ENCODE results near the gene ST3GAL3. TPM values are rescaled to one million over a fixed set of nuclear protein-coding genes. Genes with fewer than 3 reads are reported as not detected.
A peak's percentile ranks its signal among the peaks of the same experiment; 100 is the strongest.

The ST3GAL3 gene
- total RNA-seq, 1 donor from 2014 or later: 15.2 TPM

DNA sequence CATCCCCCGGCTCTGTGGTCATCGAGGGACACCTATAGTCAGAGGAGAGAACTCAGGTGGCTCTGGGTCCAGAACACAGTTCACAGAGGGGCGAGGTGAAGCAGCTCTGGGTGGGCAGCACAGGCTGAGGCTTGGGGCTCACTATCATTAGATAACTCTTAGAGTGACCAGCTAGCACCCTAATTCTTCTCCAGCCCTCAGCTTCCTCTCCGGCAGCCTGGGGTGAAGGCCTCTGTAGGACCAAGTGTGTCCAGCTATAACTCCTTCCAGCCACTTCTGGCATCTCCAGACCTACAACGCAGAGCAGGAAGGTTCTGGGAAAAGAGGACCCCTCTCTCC lies 227.6 kb downstream of the ST3GAL3 start:
- H3K9me3 Mint-ChIP-seq (ENCODE audit: low read depth): no peaks in the 10 kb centered on the region
- DNase-seq (ENCODE audit: low spot score): no peak
- H3K4me1 Mint-ChIP-seq (ENCODE audit: low read depth): peaks cover 15% of the 10 kb centered on the region
- TF ChIP-seq, protein P1, sequence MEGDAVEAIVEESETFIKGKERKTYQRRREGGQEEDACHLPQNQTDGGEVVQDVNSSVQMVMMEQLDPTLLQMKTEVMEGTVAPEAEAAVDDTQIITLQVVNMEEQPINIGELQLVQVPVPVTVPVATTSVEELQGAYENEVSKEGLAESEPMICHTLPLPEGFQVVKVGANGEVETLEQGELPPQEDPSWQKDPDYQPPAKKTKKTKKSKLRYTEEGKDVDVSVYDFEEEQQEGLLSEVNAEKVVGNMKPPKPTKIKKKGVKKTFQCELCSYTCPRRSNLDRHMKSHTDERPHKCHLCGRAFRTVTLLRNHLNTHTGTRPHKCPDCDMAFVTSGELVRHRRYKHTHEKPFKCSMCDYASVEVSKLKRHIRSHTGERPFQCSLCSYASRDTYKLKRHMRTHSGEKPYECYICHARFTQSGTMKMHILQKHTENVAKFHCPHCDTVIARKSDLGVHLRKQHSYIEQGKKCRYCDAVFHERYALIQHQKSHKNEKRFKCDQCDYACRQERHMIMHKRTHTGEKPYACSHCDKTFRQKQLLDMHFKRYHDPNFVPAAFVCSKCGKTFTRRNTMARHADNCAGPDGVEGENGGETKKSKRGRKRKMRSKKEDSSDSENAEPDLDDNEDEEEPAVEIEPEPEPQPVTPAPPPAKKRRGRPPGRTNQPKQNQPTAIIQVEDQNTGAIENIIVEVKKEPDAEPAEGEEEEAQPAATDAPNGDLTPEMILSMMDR (IDR thresholded peaks at IDR 0.05): peak; percentile 35
- no peak overlapping the region for H3K4me3 Mint-ChIP-seq (ENCODE audit: unreplicated experiment)
- peaks cover 8% of the 10 kb centered on the region for H3K27me3 Mint-ChIP-seq (ENCODE audit: low read depth)
- H3K36me3 Mint-ChIP-seq (ENCODE audit: low read depth): peaks cover 3% of the 10 kb centered on the region
- H3K27ac Mint-ChIP-seq (ENCODE audit: unreplicated experiment): no peak overlapping the region

DNA sequence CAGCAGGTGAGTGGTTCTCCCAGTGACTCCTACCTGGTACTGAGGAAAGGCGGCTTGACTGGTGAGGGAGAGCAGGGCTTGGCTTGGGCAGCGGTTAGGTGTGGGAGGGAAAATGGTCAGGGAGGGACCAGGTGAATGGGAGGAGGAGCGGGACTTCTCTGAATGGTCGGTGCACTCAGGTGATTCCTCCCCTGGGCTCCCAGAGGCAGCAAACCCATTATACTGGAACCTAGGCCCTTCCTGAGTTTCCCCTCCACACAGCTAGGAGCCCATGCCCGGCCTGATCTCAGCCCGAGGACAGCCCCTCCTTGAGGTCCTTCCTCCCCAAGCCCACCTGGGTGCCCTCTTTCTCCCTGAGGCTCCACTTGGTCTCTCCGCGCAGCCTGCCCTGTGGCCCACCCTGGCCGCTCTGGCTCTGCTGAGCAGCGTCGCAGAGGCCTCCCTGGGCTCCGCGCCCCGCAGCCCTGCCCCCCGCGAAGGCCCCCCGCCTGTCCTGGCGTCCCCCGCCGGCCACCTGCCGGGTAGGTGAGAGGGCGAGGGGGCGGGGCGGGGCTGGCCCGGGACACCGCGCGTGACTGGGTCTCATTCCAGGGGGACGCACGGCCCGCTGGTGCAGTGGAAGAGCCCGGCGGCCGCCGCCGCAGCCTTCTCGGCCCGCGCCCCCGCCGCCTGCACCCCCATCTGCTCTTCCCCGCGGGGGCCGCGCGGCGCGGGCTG lies 228.5 kb downstream of the ST3GAL3 start:
- DNase-seq (ENCODE audit: low spot score): no peak
- peak overlapping the region; percentile 52 for H3K4me3 Mint-ChIP-seq (ENCODE audit: unreplicated experiment)
- peaks cover 3% of the 10 kb centered on the region for H3K36me3 Mint-ChIP-seq (ENCODE audit: low read depth)
- H3K9me3 Mint-ChIP-seq (ENCODE audit: low read depth): no peaks in the 10 kb centered on the region
- H3K27ac Mint-ChIP-seq (ENCODE audit: unreplicated experiment): no peak overlapping the region
- peaks cover 15% of the 10 kb centered on the region for H3K4me1 Mint-ChIP-seq (ENCODE audit: low read depth)
- TF ChIP-seq, protein P1 (IDR thresholded peaks at IDR 0.05): no peak
- H3K27me3 Mint-ChIP-seq (ENCODE audit: low read depth): peaks cover 10% of the 10 kb centered on the region

DNA sequence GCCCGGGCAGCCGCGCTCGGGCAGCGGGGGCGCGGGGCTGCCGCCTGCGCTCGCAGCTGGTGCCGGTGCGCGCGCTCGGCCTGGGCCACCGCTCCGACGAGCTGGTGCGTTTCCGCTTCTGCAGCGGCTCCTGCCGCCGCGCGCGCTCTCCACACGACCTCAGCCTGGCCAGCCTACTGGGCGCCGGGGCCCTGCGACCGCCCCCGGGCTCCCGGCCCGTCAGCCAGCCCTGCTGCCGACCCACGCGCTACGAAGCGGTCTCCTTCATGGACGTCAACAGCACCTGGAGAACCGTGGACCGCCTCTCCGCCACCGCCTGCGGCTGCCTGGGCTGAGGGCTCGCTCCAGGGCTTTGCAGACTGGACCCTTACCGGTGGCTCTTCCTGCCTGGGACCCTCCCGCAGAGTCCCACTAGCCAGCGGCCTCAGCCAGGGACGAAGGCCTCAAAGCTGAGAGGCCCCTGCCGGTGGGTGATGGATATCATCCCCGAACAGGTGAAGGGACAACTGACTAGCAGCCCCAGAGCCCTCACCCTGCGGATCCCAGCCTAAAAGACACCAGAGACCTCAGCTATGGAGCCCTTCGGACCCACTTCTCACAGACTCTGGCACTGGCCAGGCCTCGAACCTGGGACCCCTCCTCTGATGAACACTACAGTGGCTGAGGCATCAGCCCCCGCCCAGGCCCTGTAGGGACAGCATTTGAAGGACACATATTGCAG lies 229.3 kb downstream of the ST3GAL3 start:
- H3K27ac Mint-ChIP-seq (ENCODE audit: unreplicated experiment): no peak overlapping the region
- H3K36me3 Mint-ChIP-seq (ENCODE audit: low read depth): peaks cover 3% of the 10 kb centered on the region
- peaks cover 15% of the 10 kb centered on the region for H3K4me1 Mint-ChIP-seq (ENCODE audit: low read depth)
- H3K27me3 Mint-ChIP-seq (ENCODE audit: low read depth): peaks cover 10% of the 10 kb centered on the region
- no peak for DNase-seq (ENCODE audit: low spot score)
- peak overlapping the region; percentile 58 for H3K4me3 Mint-ChIP-seq (ENCODE audit: unreplicated experiment)
- H3K9me3 Mint-ChIP-seq (ENCODE audit: low read depth): no peaks in the 10 kb centered on the region
- TF ChIP-seq, protein P1 (IDR thresholded peaks at IDR 0.05): peak; percentile 47

DNA sequence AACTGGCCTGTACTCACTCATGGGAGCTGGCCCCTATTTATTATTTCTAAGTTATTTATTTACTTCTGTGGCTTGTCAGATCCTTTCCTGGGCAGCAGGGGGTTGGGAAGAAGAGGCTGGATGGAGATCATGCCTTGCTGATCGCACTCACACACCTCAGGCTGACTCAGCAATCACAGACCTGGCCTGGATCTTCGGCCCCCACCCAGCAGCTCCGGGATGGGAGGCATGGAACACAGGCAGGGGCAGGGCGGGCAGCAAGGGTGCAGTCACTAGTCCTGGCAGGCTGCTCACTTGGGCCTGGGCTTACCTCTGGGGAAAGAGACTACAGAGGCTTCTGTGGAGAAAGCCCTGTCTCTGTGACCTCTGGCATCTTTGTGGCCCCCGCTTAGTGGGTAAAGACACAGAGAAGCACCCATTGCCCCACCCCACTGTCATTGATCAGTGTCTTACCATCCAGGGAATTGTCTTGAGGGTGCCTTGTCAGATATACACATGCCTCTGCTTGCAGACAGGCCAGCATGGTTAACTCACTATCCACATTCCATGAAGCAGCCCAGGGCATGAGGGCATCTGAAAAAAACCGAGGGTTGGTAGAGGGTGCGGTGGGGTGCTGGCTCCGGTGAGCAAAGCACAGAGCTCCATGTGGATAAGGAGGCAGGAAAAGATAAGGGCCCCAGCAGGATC lies 230.0 kb downstream of the ST3GAL3 start:
- Mint-ChIP-seq H3K27ac (ENCODE audit: unreplicated experiment) (no peak overlapping the region), H3K27me3 (ENCODE audit: low read depth) (peaks cover 10% of the 10 kb centered on the region), H3K4me3 (ENCODE audit: unreplicated experiment) (no peak overlapping the region), H3K4me1 (ENCODE audit: low read depth) (peaks cover 15% of the 10 kb centered on the region), H3K36me3 (ENCODE audit: low read depth) (peaks cover 3% of the 10 kb centered on the region), H3K9me3 (ENCODE audit: low read depth) (no peaks in the 10 kb centered on the region)
- no peak for DNase-seq (ENCODE audit: low spot score)
- TF ChIP-seq, protein P1 (IDR thresholded peaks at IDR 0.05): no peak

DNA sequence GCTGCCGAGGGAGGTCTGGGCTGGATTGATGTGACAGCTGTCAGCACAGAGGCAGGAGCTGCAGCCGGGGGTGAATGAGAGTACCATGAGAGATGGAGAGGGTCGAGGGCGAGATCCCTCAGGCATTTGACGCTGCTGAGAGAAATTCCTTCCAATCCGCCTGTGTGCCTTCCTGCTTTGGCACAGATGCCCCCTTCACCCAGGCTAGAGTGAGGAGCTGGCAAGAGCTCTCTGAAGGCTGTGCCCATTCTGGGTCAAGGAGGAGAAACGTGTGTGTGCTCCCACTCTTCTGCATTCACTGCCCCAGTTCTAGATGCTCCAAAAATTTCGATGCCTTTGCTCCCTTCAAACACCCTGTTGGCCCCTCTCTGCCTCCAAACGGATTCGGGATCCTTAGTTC lies 231.0 kb downstream of the ST3GAL3 start:
- Mint-ChIP-seq H3K27ac (ENCODE audit: unreplicated experiment) (no peak overlapping the region), H3K4me1 (ENCODE audit: low read depth) (peaks cover 7% of the 10 kb centered on the region), H3K9me3 (ENCODE audit: low read depth) (no peaks in the 10 kb centered on the region), H3K36me3 (ENCODE audit: low read depth) (peaks cover 3% of the 10 kb centered on the region), H3K27me3 (ENCODE audit: low read depth) (peaks cover 10% of the 10 kb centered on the region), H3K4me3 (ENCODE audit: unreplicated experiment) (no peak overlapping the region)
- TF ChIP-seq, protein P1 (IDR thresholded peaks at IDR 0.05): no peak
- DNase-seq (ENCODE audit: low spot score): no peak
